Breast epithelium (tissue), 4 donors: ENCODE data around the gene SLC25A5. TPM values are rescaled to one million over a fixed set of nuclear protein-coding genes. Genes with fewer than 3 reads are reported as not detected.

ENCODE experiments used
- DNase-seq, 2 donors: peaks; one replicate each; pipeline ENCODE4 v3.0.0-alpha.2; 2019; ENCODE audit warnings: low spot score in 2 of 2
- H3K27ac ChIP-seq, 2 donors: fragments of 200-600 bp; sonication (generic) in 1 of 2; one replicate each; pipeline ENCODE4 v1.5.1; 2016 to 2019; ENCODE audit warnings: mild to moderate bottlenecking in 1 of 2
- H3K27me3 ChIP-seq, 2 donors: fragments of 200-600 bp; sonication (generic) in 1 of 2; one replicate each; pipeline versions ENCODE4 v1.5.1 to v1.6.0; 2017 to 2019; ENCODE audit warnings: control low read depth in 1 of 2, mild to moderate bottlenecking in 1 of 2
- H3K36me3 ChIP-seq: fragments of 200-600 bp; one replicate; pipeline ENCODE4 v1.5.1; 2019
- H3K4me1 ChIP-seq, 2 donors: fragments of 200-600 bp; sonication (generic); one replicate each; pipeline ENCODE4 v1.5.1; 2016 to 2019; ENCODE audit warnings: control low read depth in 1 of 2
- H3K4me3 ChIP-seq, 3 donors: fragments of 200-600 bp; sonication (generic); 1 replicate in 2 of 3; 2 replicates in 1 of 3; pipeline ENCODE4 v1.5.1; 2016 to 2019; ENCODE audit warnings: mild to moderate bottlenecking in 3 of 3, moderate library complexity in 2 of 3
- H3K9me3 ChIP-seq, 2 donors: fragments of 200-600 bp; sonication (generic) in 1 of 2; one replicate each; pipeline ENCODE4 v1.5.1; 2016 to 2019; ENCODE audit warnings: control low read depth in 1 of 2
- CTCF ChIP-seq, 3 donors: fragments of 450-650 bp; IDR thresholded peaks; one replicate each; pipeline ENCODE4 v1.5.1; 2016 to 2017; ENCODE audit warnings: antibody characterized with exemption in 3 of 3, mild to moderate bottlenecking in 3 of 3, moderate library complexity in 3 of 3
- POLR2A ChIP-seq: fragments of 450-650 bp; IDR thresholded peaks from one replicate; pipeline ENCODE4 v1.6.1; 2016; ENCODE audit warnings: antibody characterized with exemption, mild to moderate bottlenecking, moderate library complexity
- POLR2AphosphoS5 ChIP-seq, 3 donors: sonication (generic); formaldehyde crosslinking; IDR thresholded peaks; one replicate each; pipeline ENCODE4 v1.6.1; 2017; ENCODE audit warnings: antibody characterized with exemption in 3 of 3
- intact Hi-C: fragments of 100-400 bp; cut with DNase I; formaldehyde crosslinking; loops from one replicate; pipeline ENCODE4 v1.15.1; 2023; ENCODE audit warnings: low total_unique reads
- total RNA-seq, 3 donors: library from RNA; depleted of rRNA; stranded (reverse); fragments of >200 nt; gene quantifications; one replicate each; pipeline ENCODE4 v1.1.0, GENCODE V29; 2016

The SLC25A5 gene
- total RNA-seq, 3 donors from 2014 or later: 153 to 190 (median 164) TPM

GRCh38 chrX:119507206-119507605, 39.0 kb downstream of the SLC25A5 start:
- Histone ChIP-seq H3K4me1 (no peaks in the 10 kb centered on the region), H3K27me3 (no peaks in the 10 kb centered on the region), H3K27ac (no peak overlapping the region), H3K9me3 (no peaks in the 10 kb centered on the region), H3K4me3 (no peak overlapping the region), H3K36me3 (no peaks in the 10 kb centered on the region)
- no peak for DNase-seq
- no peak for TF ChIP-seq CTCF (IDR thresholded peaks at IDR 0.05)
- no peak for TF ChIP-seq POLR2AphosphoS5 (IDR thresholded peaks at IDR 0.05)
- TF ChIP-seq POLR2A: no peak
- intact Hi-C loops: loop anchor here (2.0 kb wide), 1 partner anchor 36 kb away; no protein-coding TSS in a partner anchor

GRCh38 chrX:119512146-119512800, 44.0 kb downstream of the SLC25A5 start:
- Histone ChIP-seq H3K4me3 (no peak overlapping the region), H3K4me1 (no peaks in the 10 kb centered on the region), H3K36me3 (no peaks in the 10 kb centered on the region), H3K9me3 (no peaks in the 10 kb centered on the region), H3K27ac (no peak overlapping the region), H3K27me3 (peaks cover 0 to 14% of the 10 kb centered on the region in 2 donors)
- peak; percentile 41 to 51 for DNase-seq
- intact Hi-C loops: no loop called here
- TF ChIP-seq CTCF (IDR thresholded peaks at IDR 0.05) (peak; percentile 18 to 57 (median 43)), POLR2A (no peak)

GRCh38 chrX:119516157-119516702, 48.0 kb downstream of the SLC25A5 start:
- H3K4me3 ChIP-seq: no peak overlapping the region
- intact Hi-C loops: no loop called here
- H3K27ac ChIP-seq: no peak overlapping the region
- no peaks in the 10 kb centered on the region for H3K36me3 ChIP-seq
- no peaks in the 10 kb centered on the region for H3K9me3 ChIP-seq
- TF ChIP-seq POLR2A: no peak
- TF ChIP-seq CTCF (IDR thresholded peaks at IDR 0.05): peak; percentile 31 to 75 (median 67)
- H3K27me3 ChIP-seq: peaks cover 0 to 14% of the 10 kb centered on the region in 2 donors
- H3K4me1 ChIP-seq: no peaks in the 10 kb centered on the region
- no peak for DNase-seq

GRCh38 chrX:119518371-119518770, 50.1 kb downstream of the SLC25A5 start:
- Histone ChIP-seq H3K4me1 (no peaks in the 10 kb centered on the region), H3K9me3 (no peaks in the 10 kb centered on the region), H3K27me3 (peaks cover 0 to 17% of the 10 kb centered on the region in 2 donors), H3K27ac (no peak overlapping the region), H3K36me3 (no peaks in the 10 kb centered on the region), H3K4me3 (no peak overlapping the region)
- intact Hi-C loops: no loop called here
- TF ChIP-seq CTCF (IDR thresholded peaks at IDR 0.05) (no peak), POLR2A (no peak), POLR2AphosphoS5 (IDR thresholded peaks at IDR 0.05) (no peak)
- no peak for DNase-seq

Other genes starting within 250 kb of the SLC25A5 start
- 100 to 1,000 TPM; 118 to 217 (median 177) TPM for gene PGRMC1, start 232.2 kb upstream of the SLC25A5 start, total RNA-seq
- 10 to 100 TPM; 16.3 to 20.5 (median 19.0) TPM for gene SLC25A43, start 69.1 kb upstream of the SLC25A5 start, total RNA-seq
- gene STEEP1, start 97.0 kb downstream of the SLC25A5 start, total RNA-seq: 10 to 100 TPM; 27.2 to 38.3 (median 32.0) TPM
- 10 to 100 TPM; 30.5 to 35.4 (median 34.9) TPM for gene UBE2A, start 106.1 kb downstream of the SLC25A5 start, total RNA-seq
- gene NKRF, start 138.0 kb downstream of the SLC25A5 start, total RNA-seq: 1 to 10 TPM; 4.8 to 8.5 (median 8.2) TPM
- gene SEPTIN6, start 224.7 kb downstream of the SLC25A5 start, total RNA-seq: 10 to 100 TPM; 13.1 to 29.2 (median 23.3) TPM